GM18520 (cell line): Measurements from ENCODE around the gene PRKCH.
"Not testable (repeated sequence)": the region's sequence is repeated elsewhere in the genome, so short reads cannot be mapped to it uniquely, and the experiment has no call there.

Experiments used
- ATAC-seq: cut with Tn5 transposase; IDR thresholded peaks from one replicate; pipeline ENCODE4 v1.9.1; 2021; ENCODE audit not compliant: unreplicated experiment

PRKCH gene

DNA sequence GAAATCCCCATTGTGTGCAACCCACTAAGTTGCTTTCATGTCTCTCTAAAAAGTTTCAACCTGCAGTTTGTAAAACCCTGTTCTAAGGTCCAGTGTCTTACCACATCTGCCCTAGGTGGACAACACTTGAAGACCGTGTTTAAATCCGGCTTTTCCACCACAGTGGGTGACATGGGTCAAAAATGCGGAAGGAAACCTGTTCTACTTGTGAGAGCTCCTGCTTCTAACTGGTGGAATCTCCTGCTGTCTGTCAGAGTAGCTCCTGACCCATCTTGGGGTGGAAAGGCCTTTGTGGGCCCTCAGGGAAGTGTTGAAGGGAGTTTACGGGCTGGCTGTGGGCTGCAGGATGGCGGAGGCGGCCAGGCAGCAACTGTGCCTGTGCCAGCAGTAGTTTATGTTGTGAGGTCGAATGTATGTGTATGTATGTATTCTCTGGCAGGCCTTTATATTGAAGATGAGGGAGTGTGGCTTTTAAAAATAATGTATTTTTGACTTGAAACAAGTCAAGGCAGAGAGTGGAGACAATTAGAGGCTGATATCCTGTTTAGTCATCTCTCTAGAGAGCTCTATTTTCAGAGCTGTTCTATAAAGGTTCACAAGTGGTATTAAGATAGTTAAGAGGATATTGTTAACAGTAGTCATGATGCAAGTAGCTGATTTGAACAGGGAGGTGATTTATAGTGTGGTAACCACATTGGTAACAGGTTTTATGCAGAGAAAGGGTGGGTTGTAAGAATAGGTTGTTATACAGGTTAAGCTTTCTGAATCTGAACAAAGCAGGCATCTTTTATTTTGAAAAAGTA is 67.0 kb downstream of the PRKCH start:
- ATAC-seq = peak; percentile 70

DNA sequence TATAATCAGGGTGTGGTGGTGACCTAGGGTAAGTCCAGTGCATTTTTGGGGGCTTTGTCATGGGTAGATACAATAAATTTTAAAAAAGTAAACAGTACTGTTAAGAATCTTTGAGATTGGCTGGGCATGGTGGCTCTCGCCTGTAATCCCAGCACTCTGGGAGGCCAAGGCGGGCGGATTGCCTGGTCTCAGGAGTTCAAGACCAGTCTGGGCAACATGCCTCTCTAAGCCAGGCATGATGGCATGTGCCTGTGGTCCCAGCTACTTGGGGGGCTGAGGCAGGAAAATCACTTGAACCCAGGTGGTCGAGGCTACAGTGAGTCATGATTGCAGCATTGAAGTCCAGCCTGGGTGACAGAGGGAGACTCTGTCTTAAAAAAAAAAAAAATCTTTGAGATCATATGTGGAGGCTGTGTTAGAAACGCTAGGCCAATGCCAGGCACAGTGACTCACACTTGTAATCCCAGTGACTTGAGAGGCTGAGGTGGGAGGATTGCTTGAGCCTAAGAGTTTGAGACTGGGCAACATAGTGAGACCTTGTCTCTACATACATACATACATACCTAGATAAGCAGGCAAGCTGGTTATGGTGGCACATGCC is 67.7 kb downstream of the PRKCH start:
- no peak for ATAC-seq

DNA sequence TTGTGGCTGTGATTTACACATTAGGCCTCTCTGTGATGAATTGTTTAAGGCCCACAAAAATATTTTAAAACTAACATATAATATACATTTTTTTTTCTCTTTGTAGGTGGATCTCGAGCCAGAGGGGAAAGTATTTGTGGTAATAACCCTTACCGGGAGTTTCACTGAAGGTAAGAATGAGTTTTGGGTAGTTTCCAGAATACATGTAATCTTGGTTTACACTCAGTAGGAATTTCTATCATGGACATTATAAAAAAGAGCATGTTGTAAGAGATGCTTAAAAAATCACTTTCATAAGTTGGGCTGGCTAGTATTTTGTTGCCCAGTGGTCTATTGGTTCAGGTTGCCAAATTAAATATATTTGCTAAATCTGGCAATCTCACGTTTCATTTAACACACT is 69.7 kb downstream of the PRKCH start:
- ATAC-seq = no peak

DNA sequence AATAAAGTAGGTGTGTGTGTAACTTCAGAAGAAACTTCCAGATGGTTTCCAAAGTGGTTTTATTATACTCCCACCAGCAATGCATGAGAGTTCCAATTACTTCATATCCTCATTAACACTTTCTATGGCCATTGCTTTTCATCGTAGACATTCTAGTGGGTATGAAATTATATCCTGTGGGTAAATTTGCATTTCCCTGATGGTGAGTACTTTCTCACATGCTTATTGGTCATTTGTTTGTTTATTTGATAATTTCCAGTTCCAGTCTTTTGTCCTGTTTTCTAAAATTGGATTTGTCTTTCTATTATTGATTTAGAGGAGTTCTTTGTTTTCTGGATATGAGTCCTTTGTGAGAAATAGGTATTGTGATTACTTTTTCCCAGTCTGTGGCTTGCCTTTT is 70.9 kb downstream of the PRKCH start:
- ATAC-seq = no peak

DNA sequence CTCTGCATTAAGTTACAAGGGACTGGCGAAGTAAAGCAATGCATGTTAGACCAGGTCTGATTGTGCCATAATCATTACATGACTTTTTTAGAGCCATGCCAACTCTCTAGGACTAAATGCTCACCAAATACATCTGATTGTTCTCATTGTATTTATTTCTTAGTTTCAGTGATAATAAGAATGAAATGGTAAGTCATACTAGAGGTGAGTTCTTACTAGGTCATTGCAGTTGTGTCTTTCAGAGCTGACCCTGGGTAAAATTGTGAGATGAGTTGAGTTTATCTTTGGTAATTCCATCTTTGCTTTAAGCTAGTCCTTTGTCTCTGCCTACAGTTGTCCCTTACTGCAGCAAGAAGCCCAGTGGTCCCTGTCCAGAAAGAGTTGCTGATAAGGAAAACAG is 73.2 kb downstream of the PRKCH start:
- no peak for ATAC-seq

DNA sequence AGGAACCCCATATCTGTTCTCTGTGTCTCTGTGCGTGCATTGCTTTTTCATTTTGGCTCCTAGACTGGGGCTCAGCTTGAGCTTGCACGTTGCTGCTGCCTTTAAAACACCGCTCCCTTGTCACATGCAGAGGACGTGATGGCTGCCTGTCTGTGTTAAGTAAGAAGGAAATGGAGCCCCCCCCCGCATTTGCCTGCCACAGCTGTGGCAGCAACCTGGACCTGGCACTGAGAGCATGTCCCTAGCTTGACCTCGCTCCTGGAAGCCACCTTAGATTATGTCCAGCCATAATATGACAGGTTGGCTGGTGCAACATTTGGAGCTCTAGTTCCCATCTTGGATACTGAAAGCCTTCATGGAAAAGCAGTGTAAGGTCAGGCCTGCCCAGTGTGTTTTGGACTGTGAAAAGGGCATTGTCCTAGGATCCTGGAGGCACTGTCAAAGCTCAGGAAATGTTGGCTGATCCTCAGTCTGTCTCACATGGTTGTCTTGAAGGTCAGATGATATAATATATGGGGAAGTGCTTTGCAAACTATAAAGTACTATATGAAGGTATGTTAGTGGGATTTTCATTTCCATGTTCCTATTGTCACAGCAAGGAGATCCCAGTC is 73.8 kb downstream of the PRKCH start:
- ATAC-seq = no peak

DNA sequence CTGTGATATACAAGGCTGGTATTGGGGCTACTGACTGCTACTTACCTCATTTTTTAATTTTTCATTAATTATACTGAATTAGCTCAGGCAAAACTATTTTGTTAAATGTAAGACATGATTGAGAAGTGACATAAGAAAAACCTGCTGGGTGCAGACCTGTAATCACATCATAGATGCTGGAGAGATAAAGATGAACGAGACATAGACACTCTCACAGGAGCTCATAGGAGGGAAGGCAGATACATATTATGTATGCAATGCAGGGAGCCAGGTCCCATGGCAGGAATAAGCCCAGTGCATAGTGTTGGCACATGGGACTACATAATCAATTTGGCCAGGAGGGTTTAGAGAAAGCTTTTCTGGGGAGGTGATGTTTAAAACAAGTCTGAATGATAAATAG is 74.9 kb downstream of the PRKCH start:
- no peak for ATAC-seq

DNA sequence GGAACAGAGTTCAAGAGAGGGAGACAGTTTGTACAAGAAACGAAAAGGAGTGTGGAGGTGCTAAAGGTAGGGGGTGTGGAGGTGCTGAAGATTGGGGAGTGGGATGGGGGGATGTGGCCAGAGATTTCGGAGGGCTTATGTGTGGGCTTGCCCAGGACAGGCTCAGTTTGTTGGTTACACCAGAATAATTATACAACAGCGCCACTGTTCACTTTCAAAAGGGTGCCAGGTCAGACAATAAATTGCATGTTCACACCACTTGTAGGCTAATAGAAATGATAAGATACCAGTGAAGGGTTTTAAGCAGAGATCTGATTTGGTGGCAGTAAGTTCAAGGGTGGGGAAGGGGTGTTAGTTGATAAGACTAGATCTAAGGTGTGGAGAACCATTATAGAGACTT is 75.3 kb downstream of the PRKCH start:
- no peak for ATAC-seq

DNA sequence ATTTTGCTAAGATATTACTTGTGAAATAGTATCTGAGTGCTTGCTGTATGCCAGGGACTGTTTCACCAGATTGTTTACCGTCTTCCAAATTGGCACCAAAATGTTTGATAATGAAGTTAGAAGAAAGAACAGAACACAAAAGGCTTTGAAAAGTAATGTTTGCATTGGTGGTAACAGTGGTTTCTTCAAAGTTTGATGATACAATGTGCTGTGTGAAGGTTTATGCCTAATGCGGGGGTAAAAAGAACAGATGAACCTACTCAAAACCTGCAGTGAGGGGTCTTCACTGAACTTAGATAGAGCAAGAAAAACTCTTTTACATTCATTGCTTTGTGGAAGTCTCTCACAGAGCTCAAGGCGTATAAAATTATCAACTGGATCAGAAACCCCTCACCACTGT is 76.2 kb downstream of the PRKCH start:
- no peak for ATAC-seq

DNA sequence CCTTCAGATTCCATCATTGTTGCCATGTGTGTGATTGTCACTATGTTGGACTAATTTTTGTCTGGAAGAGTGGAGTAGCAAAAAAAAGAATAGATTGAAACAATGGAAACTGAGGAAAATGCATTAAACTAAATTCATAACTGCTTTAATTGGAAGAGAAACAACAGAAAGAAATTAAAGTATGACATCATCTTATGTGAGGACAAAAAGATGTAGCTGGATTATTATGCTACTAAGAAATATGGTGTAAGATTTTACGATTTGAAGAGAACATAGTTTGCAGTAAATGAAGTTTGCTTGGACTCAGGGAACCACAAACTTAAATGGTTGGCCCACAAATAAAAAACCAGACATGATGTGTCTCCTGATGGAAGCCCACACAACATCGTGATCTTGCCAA is 76.8 kb downstream of the PRKCH start:
- ATAC-seq = no peak

DNA sequence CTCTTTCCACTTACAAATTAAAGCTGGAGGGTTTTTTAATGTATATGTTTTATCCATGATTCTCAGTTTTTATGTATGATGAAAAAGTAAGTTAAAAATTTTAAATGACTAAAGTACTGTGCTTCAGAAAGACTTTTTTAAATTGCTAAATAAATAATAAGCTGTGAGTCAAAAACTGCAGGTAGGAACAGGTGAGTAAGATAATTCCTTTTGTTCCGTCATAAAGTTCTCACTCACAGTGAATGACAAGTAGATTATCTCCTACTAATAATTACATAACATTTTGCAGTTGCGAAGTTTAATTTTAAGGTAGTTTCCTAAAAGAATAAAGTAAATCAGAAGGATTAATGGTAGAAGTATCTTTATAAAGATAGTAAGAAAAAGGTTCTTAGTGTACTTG is 78.0 kb downstream of the PRKCH start:
- no peak for ATAC-seq

DNA sequence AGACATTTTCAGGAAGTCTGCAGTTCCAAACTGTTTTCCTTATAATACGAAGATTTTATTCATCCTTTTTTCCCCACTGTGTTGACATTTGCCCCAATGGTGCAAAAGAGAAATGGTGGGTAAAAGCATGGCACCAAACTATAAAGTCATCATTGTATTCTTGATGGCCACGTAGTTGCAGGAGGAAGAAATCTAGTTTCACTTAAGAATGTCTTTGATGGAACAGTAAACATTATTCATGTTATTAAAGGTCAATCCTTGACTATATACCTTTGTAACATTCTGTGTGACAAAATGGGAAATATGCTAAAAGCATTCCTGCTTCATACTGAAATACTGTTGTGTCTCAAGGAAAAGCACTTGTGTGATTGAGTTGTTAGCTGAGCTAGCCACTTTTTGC is 80.1 kb downstream of the PRKCH start:
- ATAC-seq = no peak

DNA sequence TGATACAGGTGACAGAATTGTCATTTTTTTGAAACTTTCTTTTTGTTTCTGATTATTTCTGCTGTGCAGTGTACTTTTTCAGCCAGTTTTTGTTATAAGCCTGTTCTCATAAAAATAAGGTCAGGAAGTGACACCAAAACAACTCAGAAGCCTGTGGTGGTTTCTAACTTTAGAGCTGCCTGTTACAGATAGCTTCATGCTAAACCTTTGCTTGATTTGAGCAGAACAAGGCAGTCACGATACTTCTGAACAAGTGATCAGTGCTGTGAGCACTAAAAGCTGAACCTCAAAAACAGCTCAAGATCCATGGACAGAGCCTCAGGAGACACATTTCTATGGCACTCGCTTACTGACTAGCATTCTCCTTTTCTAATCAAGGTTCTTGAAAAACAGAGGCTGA is 82.0 kb downstream of the PRKCH start:
- ATAC-seq = no peak

DNA sequence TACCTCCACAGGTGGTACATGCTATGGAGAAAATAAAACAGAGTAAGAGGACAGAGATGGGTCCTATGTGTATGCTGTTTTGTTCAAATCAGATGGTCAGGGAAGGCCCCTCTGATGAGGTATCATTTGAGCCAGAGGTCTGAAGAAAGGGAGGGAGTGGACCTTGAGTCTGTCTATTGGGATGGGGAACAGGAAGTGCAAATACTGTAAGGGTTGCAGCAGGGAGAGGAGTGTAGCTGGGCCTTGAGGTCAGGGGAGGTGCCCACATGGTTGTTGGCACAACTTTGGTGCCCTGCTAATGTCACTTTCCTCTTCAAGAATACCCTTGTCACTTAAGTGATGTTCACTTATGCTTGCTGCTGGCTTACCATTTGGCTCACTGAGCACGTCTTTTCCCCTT is 83.3 kb downstream of the PRKCH start:
- no peak for ATAC-seq

DNA sequence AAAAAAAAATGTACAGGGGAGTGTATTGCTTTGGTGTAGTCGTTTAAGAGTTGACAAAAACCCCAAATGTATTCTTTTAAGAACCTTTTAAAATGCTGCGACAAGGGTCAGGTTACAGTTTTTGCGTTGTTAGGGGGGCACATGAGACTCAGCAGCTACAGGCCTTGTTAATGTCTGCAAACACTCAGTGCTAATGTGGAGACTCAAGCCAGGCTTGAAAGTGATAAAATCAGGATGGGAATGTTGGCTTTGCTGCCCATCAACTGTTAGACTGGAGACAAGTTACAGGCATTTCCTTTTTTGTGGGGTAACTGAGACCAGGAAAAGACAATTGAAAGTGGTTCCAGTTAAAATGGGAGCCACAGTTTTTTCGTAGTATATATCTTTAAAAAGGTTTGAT is 84.8 kb downstream of the PRKCH start:
- no peak for ATAC-seq

DNA sequence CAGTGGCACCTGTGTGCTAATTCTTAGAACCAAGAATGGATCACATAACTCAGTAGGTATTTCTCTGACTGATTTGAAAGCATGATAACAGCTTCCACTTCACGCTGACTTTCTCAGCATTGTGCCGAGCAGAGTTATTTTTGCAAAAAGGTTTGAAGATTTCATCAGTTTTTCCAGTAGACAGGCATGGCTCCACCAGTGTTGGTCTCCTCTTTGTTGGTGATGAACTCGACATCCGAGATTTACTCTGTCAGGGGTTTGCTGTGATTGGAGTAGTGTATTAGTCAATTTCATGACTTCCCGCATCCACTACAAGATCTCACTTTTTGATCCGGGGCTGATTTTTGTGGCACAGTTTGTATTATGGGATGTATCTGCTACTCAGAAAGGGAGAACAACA is 85.3 kb downstream of the PRKCH start:
- no peak for ATAC-seq

DNA sequence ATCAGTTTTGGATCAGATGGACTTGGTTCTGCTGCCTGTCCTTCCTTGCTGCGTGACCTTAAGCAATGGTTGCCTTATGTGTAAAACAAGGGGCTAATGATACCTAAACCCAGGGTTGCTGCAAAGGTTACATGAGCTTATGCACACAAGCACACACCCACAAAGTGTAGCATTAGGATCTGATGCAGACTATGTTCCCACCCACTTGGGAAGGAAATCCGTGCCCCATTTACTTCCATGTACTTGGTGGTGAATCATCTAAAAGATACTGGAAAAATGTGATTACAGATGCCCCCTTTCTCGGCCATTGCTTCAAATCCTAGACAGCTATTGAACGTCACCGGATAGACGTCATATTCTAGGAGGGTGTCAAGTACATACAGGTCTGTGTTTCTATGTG is 87.1 kb downstream of the PRKCH start:
- no peak for ATAC-seq

DNA sequence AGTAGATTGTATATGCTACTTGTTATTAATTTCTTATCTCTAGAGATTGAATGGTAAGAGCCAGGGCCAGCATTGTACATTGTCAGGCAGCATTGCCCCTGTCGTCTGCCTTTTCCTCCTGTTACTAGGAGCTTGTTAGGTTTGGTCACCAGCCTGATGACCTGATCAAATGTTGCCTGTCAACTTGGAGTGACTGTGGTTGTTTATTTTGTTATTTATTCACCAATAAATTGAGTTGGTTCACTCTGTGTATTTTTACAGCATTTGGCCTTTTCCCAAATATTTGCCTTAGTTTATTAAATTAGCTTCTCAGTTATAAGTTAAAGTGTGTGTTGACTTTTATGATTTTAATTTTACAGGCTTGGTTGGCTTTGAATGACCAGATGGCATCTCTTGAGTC is 88.4 kb downstream of the PRKCH start:
- ATAC-seq = no peak

DNA sequence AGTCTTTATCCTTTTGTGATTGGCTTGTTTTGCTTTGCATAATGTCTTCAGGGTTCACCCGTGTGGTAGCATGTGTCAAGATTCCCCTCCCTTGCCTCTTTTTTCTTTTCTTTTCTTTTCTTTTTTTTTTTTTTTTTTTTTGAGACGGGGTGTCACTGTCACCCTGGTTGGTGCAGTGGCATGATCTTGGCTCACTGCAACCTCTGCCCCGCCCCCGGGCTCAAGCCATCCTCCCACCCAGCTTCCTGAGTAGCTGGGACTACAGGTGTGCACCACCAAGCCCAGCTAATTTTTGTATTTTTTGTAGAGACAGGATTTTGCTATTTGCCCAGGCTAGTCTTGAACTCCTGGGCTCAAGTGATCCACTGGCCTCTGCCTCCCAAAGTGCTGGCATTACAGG is 94.6 kb downstream of the PRKCH start:
- not testable (repeated sequence) for ATAC-seq

DNA sequence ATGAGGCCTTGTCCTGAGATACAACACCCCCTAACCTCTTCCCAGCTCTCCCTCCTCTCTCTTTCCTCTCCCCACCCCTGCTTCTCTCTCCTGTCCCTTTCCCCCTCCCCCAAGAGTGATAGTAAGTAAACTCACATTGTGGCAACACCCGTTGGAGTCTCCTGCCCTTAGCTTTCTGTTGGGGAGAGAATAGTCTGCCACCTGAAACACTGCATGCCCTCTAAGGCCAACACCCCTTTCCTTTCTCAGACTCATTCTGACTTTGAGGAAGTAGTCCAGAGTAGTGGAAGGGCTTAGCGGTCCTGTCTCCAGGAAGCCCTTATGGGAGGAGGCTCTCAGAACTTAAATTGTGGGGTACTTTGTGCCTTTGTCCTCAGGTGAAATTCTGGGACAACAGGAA is 95.2 kb downstream of the PRKCH start:
- no peak for ATAC-seq

DNA sequence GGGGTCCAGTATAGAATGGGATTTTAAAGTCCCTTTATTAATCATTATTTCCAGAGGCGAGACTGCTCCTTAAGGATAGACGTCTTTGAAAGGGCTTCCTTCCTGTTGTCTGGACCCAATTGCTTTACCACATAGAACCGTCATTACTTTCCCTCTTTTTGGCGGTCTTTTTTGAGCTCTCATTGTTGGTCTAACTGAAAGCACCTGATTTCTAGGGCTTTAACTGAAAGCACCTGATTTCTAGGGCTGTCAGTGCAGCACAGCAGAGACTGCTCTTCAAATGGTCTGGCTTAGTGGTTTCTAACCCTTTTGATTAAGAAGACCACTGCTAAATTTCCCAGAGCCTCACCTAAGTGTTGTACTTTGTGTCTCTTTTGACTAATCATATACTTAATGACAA is 95.8 kb downstream of the PRKCH start:
- no peak for ATAC-seq

DNA sequence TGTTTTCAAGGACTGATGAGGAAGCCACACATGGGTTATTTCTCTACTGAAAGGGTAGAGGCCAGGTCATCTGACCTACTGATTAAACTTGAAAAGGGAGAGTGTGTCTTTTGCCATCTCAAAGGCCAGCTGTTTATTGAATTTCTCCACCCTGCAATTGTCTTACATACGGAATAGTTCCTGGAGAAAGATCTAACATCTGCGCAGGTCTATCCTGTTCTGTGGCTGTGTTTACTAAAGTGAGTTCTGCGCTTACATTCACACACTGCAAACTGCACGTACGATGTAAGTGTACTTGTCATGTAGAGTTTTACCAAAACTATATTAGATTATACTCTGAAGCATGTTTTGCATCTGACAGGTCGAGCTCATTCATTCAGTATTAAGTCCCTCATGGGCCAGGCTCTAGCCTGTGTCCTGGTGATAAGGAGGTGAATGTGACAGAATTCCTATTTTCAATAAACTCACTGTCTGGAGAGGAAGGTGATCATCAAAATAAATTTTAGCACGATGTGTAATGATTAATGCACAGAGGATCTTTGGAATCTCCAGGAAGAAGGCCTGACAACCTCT is 96.6 kb downstream of the PRKCH start:
- no peak for ATAC-seq
